BJ (cell line): ENCODE results near the gene C1QTNF12. TPM values are rescaled to one million over a fixed set of nuclear protein-coding genes. Genes with fewer than 3 reads are reported as not detected.

Experiments used
- CTCF ChIA-PET: fragments of 350-600 bp; formaldehyde crosslinking; extraction: SDS; loops from one replicate; lab custom pipeline; 2021; ENCODE audit warnings: antibody characterized with exemption, inconsistent platforms; lab: Yijun Ruan, JAX
- POLR2A ChIA-PET: fragments of 300-600 bp; sonication (Branson Sonifier 250); formaldehyde crosslinking; extraction: SDS; loops from one replicate; lab custom pipeline; 2021; ENCODE audit warnings: antibody characterized with exemption; lab: Charles Lee
- DNase-seq: peaks from one replicate; pipeline ENCODE4 v3.0.0-alpha.2; 2011; ENCODE audit warnings: low read depth
- H3K27me3 ChIP-seq: 2 replicates; pipeline ENCODE4 v1.6.0; 2011; ENCODE audit warnings: low read length; ENCODE audit not compliant: control insufficient read depth, insufficient read depth
- H3K36me3 ChIP-seq: 2 replicates; pipeline ENCODE4 v1.5.1; 2011; ENCODE audit warnings: low read length; ENCODE audit not compliant: control insufficient read depth, insufficient read depth
- H3K4me3 ChIP-seq: 2 replicates; pipeline ENCODE4 v1.5.1; 2011; ENCODE audit warnings: low read depth, mild to moderate bottlenecking, control low read depth, low read length
- polyA plus RNA-seq: library from polyadenylated mRNA; depleted of rRNA; stranded (reverse); fragments of >200 nt; gene quantifications from 2 replicates; pipeline ENCODE4 v1.2.3, GENCODE V29; 2011
- TF ChIP-seq, protein P1 (sequence below): IDR thresholded peaks from 2 replicates; pipeline ENCODE4 v1.5.1; 2011; ENCODE audit warnings: low read depth, mild to moderate bottlenecking, control low read depth, inconsistent platforms, low read length, moderate library complexity; ENCODE audit not compliant: insufficient read depth

C1QTNF12 gene
- polyA plus RNA-seq, 1 experiment: 0.42 TPM

DNA sequence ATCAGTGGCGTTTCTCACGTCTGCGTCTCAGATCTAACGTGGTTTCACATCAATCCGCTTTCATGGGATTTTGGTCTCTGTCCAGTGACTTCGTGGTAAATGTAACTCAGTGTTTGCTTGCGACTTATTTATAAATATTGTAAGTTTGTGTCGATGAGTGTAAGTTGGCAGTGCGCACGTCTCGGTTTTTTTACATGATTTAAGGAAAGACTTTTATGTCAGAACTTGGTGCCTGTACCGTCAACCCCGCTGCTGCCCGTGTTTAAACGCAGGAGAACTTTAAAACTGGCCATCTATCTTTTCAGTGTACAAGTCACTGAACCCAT is 13.0 kb downstream of the C1QTNF12 start:
- peaks cover 7% of the 10 kb centered on the region for H3K36me3 ChIP-seq
- no peaks in the 10 kb centered on the region for H3K27me3 ChIP-seq
- ChIA-PET POLR2A (no interaction called here), CTCF (interaction anchor here (0.5 to 1.3 kb wide), 2 partner anchors 39 to 111 kb away, joined by 3 to 4 read pairs; no protein-coding TSS in a partner anchor)
- TF ChIP-seq, protein P1, sequence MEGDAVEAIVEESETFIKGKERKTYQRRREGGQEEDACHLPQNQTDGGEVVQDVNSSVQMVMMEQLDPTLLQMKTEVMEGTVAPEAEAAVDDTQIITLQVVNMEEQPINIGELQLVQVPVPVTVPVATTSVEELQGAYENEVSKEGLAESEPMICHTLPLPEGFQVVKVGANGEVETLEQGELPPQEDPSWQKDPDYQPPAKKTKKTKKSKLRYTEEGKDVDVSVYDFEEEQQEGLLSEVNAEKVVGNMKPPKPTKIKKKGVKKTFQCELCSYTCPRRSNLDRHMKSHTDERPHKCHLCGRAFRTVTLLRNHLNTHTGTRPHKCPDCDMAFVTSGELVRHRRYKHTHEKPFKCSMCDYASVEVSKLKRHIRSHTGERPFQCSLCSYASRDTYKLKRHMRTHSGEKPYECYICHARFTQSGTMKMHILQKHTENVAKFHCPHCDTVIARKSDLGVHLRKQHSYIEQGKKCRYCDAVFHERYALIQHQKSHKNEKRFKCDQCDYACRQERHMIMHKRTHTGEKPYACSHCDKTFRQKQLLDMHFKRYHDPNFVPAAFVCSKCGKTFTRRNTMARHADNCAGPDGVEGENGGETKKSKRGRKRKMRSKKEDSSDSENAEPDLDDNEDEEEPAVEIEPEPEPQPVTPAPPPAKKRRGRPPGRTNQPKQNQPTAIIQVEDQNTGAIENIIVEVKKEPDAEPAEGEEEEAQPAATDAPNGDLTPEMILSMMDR: no peak
- no peak overlapping the region for H3K4me3 ChIP-seq
- no peak for DNase-seq

DNA sequence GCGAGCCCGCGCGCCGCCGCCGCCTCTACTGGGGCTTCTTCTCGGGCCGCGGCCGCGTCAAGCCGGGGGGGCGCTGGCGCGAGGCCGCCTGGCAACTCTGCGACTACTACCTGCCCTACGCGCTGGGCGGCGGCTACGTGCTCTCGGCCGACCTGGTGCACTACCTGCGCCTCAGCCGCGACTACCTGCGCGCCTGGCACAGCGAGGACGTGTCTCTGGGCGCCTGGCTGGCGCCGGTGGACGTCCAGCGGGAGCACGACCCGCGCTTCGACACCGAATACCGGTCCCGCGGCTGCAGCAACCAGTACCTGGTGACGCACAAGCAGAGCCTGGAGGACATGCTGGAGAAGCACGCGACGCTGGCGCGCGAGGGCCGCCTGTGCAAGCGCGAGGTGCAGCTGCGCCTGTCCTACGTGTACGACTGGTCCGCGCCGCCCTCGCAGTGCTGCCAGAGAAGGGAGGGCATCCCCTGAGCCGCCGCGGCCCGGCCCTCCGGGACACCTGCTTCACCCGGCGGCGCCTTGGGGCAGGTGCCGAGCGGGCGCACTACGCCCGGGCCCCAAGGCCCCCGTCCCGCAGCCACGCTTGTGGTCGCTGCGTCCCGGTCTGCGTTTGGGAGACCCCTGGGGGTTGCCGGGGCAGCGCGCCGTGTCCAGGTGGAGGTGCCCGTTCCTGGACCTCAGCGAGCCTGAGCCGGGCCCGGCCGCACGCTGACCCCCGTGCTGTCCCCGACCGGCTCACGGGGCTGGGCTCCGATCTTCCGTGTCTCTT is 13.5 kb downstream of the C1QTNF12 start:
- POLR2A ChIA-PET: no interaction called here

DNA sequence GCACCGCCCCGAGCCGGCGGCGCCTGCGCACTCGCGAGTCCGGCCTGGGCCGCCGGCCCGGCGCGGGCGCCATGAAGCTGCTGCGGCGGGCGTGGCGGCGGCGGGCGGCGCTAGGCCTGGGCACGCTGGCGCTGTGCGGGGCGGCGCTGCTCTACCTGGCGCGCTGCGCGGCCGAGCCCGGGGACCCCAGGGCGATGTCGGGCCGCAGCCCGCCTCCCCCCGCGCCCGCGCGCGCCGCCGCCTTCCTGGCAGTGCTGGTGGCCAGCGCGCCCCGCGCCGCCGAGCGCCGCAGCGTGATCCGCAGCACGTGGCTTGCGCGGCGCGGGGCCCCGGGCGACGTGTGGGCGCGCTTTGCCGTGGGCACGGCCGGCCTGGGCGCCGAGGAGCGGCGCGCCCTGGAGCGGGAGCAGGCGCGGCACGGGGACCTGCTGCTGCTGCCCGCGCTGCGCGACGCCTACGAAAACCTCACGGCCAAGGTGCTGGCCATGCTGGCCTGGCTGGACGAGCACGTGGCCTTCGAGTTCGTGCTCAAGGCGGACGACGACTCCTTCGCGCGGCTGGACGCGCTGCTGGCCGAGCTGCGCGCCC is 14.2 kb downstream of the C1QTNF12 start, which contains the start of gene B3GALT6:
TSS of gene B3GALT6 (plus strand) at position 30 of the 588 bp plus-strand sequence. CDS start at position 72, 42 bp downstream.
- peaks cover 19% of the 10 kb centered on the region for H3K36me3 ChIP-seq
- H3K27me3 ChIP-seq: no peaks in the 10 kb centered on the region
- CTCF ChIA-PET: interaction anchor here (1.4 kb wide), 1 partner anchor 113 kb away, joined by 5 read pairs; no protein-coding TSS in a partner anchor
- no peak for DNase-seq
- TF ChIP-seq, protein P1: no peak
- POLR2A ChIA-PET: interaction anchor here (0.6 kb wide), 2 partner anchors 42 to 374 kb away, joined by 4 to 7 read pairs; no protein-coding TSS in a partner anchor
- H3K4me3 ChIP-seq: peak within 1 kb of the TSS; percentile 86

More for the DNA sequence above, 13.5 kb downstream of the C1QTNF12 start:
- Histone ChIP-seq H3K4me3 (peak overlapping the region; percentile 33; the same call in 1 of the 2 replicates), H3K27me3 (no peaks in the 10 kb centered on the region), H3K36me3 (peaks cover 12% of the 10 kb centered on the region)
- CTCF ChIA-PET: no interaction called here
- TF ChIP-seq, protein P1: no peak
- no peak for DNase-seq

GRCh38 chr1:1231400-1232207 is 14.9 kb downstream of the C1QTNF12 start, which contains the start of gene SDF4:
TSS of gene SDF4 (minus strand) at chr1:1232001. CDS start at chr1:1228772, 3,229 bp downstream.
- TF ChIP-seq, protein P1: no peak

More at GRCh38 chr1:1231400-1232207, 14.9 kb downstream of the C1QTNF12 start, which contains the start of gene SDF4:
- Histone ChIP-seq H3K36me3 (peaks cover 22% of the 10 kb centered on the region), H3K4me3 (peak within 1 kb of the TSS; percentile 86), H3K27me3 (no peaks in the 10 kb centered on the region)
- ChIA-PET POLR2A (interaction anchor here (0.6 kb wide), 1 partner anchor 40 kb away, joined by 6 read pairs; no protein-coding TSS in a partner anchor), CTCF (interaction anchor here (0.7 to 3.5 kb wide), 5 partner anchors 106 to 218 kb away, joined by 3 to 32 read pairs (median 4); partner anchors contain the start of gene ISG15)
- peak; percentile 68 for DNase-seq
